NB4 (cell line): ENCODE data around the gene TPM1.

ENCODE experiments used
- CTCF ChIP-seq: IDR thresholded peaks from one replicate; pipeline ENCODE4 v1.5.1; 2012; ENCODE audit warnings: low read depth, low read length
- MAX ChIP-seq: IDR thresholded peaks from 2 replicates; pipeline ENCODE4 v1.6.1; 2011; ENCODE audit warnings: low read depth, low read length
- MYC ChIP-seq: IDR thresholded peaks from 2 replicates; pipeline ENCODE4 v1.6.1; 2011; ENCODE audit warnings: low read depth, low read length
- POLR2A ChIP-seq: IDR thresholded peaks from 2 replicates; pipeline ENCODE4 v1.6.1; 2011; ENCODE audit warnings: mild to moderate bottlenecking; ENCODE audit not compliant: insufficient read length; ENCODE audit errors: extremely low read depth

- no peak for TF ChIP-seq CTCF
- no peak for TF ChIP-seq POLR2A
- no peak for TF ChIP-seq MAX
- TF ChIP-seq MYC, result no peak
Observed at GRCh38 chr15:63063877-63064409, 21.4 kb downstream of the TPM1 start.
